SK-N-SH (cell line): ENCODE measurements around the gene GON7. TPM values are rescaled to one million over a fixed set of nuclear protein-coding genes. Genes with fewer than 3 reads are reported as not detected.

Experiments
- CTCF ChIA-PET: fragments of 300-600, 350-600 bp; formaldehyde crosslinking; extraction: SDS; loops from one replicate; lab custom pipeline; 2021; lab: Yijun Ruan, JAX
- POLR2A ChIA-PET: fragments of 350-600 bp; sonication (Branson Sonifier 250); formaldehyde crosslinking; extraction: SDS; loops from one replicate; lab custom pipeline; 2020; ENCODE audit warnings: antibody characterized with exemption, inconsistent platforms; lab: Yijun Ruan, JAX
- DNase-seq: peaks from one replicate; pipeline ENCODE4 v3.0.0; 2012
- H2AFZ ChIP-seq: fragments of 200-600 bp; sonication (generic); 2 replicates; pipeline ENCODE4 v1.8.1; 2016; ENCODE audit warnings: antibody characterized with exemption, mild to moderate bottlenecking, low read depth
- H3F3A ChIP-seq: fragments of 200-600 bp; sonication (generic); replicated peaks from 2 replicates; pipeline ENCODE3; 2016; ENCODE audit warnings: antibody characterized with exemption, mild to moderate bottlenecking; ENCODE audit not compliant: insufficient read depth
- H3K27ac ChIP-seq, 2 experiments: fragments of 200-500 bp in 1 of 2; fragments of 200-600 bp in 1 of 2; sonication (Bioruptor generic) in 1 of 2; sonication (generic), shearing (Covaris generic) in 1 of 2; 2 replicates each; pipeline versions ENCODE4 v1.5.1 to v1.6.1; 2014 to 2016; ENCODE audit warnings: low read depth in 2 of 2, inconsistent platforms in 1 of 2, low read length in 1 of 2, mild to moderate bottlenecking in 1 of 2, mixed read lengths in 1 of 2
- H3K27me3 ChIP-seq: fragments of 200-600 bp; sonication (generic), shearing (Covaris generic); 2 replicates; pipeline ENCODE4 v1.6.1; 2016; ENCODE audit warnings: mixed run types; ENCODE audit not compliant: insufficient read depth
- H3K36me3 ChIP-seq, 2 experiments: fragments of 200-500 bp in 1 of 2; fragments of 200-600 bp in 1 of 2; sonication (Bioruptor generic) in 1 of 2; sonication (generic) in 1 of 2; replicated peaks in 1 of 2; 2 replicates each; pipeline versions ENCODE3 to v1.5.1; 2014 to 2016; ENCODE audit warnings: low read length in 1 of 2, mild to moderate bottlenecking in 1 of 2; ENCODE audit not compliant: insufficient read depth in 2 of 2, control insufficient read depth in 1 of 2
- H3K4me1 ChIP-seq, 2 experiments: fragments of 200-500 bp in 1 of 2; fragments of 200-600 bp in 1 of 2; sonication (Bioruptor generic) in 1 of 2; sonication (generic), shearing (Covaris generic) in 1 of 2; 2 replicates each; pipeline versions ENCODE4 v1.5.1 to v1.6.1; 2014 to 2016; ENCODE audit warnings: low read depth in 1 of 2, low read length in 1 of 2, mixed run types in 1 of 2; ENCODE audit not compliant: insufficient read depth in 2 of 2, control insufficient read depth in 1 of 2
- H3K4me2 ChIP-seq: fragments of 200-600 bp; sonication (generic), shearing (Covaris generic); 2 replicates; pipeline ENCODE4 v1.6.1; 2017; ENCODE audit warnings: mixed run types
- H3K4me3 ChIP-seq, 2 experiments: fragments of 200-500 bp in 1 of 2; fragments of 200-600 bp in 1 of 2; sonication (Bioruptor generic) in 1 of 2; sonication (generic), shearing (Covaris generic) in 1 of 2; 2 replicates each; pipeline versions ENCODE4 v1.5.1 to v1.8.1; 2014 to 2016; ENCODE audit warnings: low read depth in 2 of 2, inconsistent platforms in 1 of 2, low read length in 1 of 2, mild to moderate bottlenecking in 1 of 2, mixed read lengths in 1 of 2, moderate library complexity in 1 of 2
- H3K79me2 ChIP-seq: fragments of 200-600 bp; sonication (generic); 2 replicates; pipeline ENCODE4 v1.8.1; 2017; ENCODE audit warnings: mild to moderate bottlenecking; ENCODE audit not compliant: insufficient read depth
- H3K9ac ChIP-seq: fragments of 200-600 bp; sonication (generic); 2 replicates; pipeline ENCODE4 v1.6.1; 2017; ENCODE audit warnings: mixed run types
- H3K9me2 ChIP-seq: fragments of 200-600 bp; sonication (generic); 2 replicates; pipeline ENCODE4 v1.6.1; 2017; ENCODE audit warnings: mixed run types
- H3K9me3 ChIP-seq: fragments of 200-600 bp; sonication (generic); 2 replicates; pipeline ENCODE4 v1.6.1; 2017; ENCODE audit warnings: mixed run types, mild to moderate bottlenecking, moderate library complexity
- H4K20me1 ChIP-seq: fragments of 200-600 bp; sonication (generic); 2 replicates; pipeline ENCODE4 v1.6.1; 2017; ENCODE audit warnings: mild to moderate bottlenecking, mixed run types; ENCODE audit not compliant: insufficient read depth
- CHD2 ChIP-seq: fragments of 150-350 bp; IDR thresholded peaks from 2 replicates; pipeline ENCODE4 v1.6.1; 2018; ENCODE audit warnings: low read length; ENCODE audit not compliant: partially characterized antibody
- ELF1 ChIP-seq: IDR thresholded peaks from 2 replicates; pipeline ENCODE4 v1.4.0; 2012
- GABPA ChIP-seq: IDR thresholded peaks from 2 replicates; pipeline ENCODE4 v1.4.0; 2012; ENCODE audit warnings: low read depth, mild to moderate bottlenecking
- MAX ChIP-seq: IDR thresholded peaks from 2 replicates; pipeline ENCODE4 v1.4.0; 2012; ENCODE audit warnings: low read depth
- MXI1 ChIP-seq: IDR thresholded peaks from 2 replicates; pipeline ENCODE4 v1.6.1; 2012; ENCODE audit warnings: mild to moderate bottlenecking, low read depth, low read length, improper control_type of control experiment
- NRF1 ChIP-seq: IDR thresholded peaks from 2 replicates; pipeline ENCODE4 v1.6.1; 2012; ENCODE audit warnings: low read depth, mild to moderate bottlenecking, low read length
- POLR2AphosphoS5 ChIP-seq: IDR thresholded peaks from 2 replicates; pipeline ENCODE4 v1.6.1; 2012; ENCODE audit warnings: low read depth, low read length
- RCOR1 ChIP-seq: fragments of 150-350 bp; IDR thresholded peaks from 2 replicates; pipeline ENCODE4 v1.6.1; 2017; ENCODE audit warnings: antibody characterized with exemption, low read length
- SIN3A ChIP-seq: IDR thresholded peaks from 2 replicates; pipeline ENCODE4 v1.6.1; 2012; ENCODE audit warnings: low read depth, mild to moderate bottlenecking, low read length, moderate library complexity, borderline replicate concordance
- TAF1 ChIP-seq: IDR thresholded peaks from 2 replicates; pipeline ENCODE4 v1.6.1; 2012; ENCODE audit warnings: low read depth, mild to moderate bottlenecking, low read length, moderate library complexity, borderline replicate concordance
- TCF12 ChIP-seq: IDR thresholded peaks from 2 replicates; pipeline ENCODE4 v1.4.0; 2012
- WGBS: methylation state at CpG from one replicate; pipeline ENCODE4 v1.1.6; 2017; ENCODE audit warnings: low lambda C conversion rate; 5-methylcytosine and 5-hydroxymethylcytosine counted together
- polyA plus RNA-seq, 3 experiments: library from polyadenylated mRNA; depleted of rRNA; stranded (reverse); fragments of >200 nt; gene quantifications; 2 replicates each; pipeline ENCODE4 v1.2.3, GENCODE V29; 2012
- TF ChIP-seq, protein P1 (sequence below): fragments of 150-350 bp; IDR thresholded peaks from 2 replicates; pipeline ENCODE4 v1.6.1; 2017; ENCODE audit warnings: antibody characterized with exemption, low read length, low read depth, borderline replicate concordance
- TF ChIP-seq, protein P2 (sequence below): IDR thresholded peaks from 2 replicates; pipeline ENCODE4 v1.4.0; 2012; ENCODE audit warnings: low read depth, borderline replicate concordance
- TF ChIP-seq, protein P3 (sequence below): IDR thresholded peaks from 2 replicates; pipeline ENCODE4 v1.4.0; 2012; ENCODE audit warnings: low read depth, borderline replicate concordance
- TF ChIP-seq, protein P4 (sequence below): IDR thresholded peaks from 2 replicates; pipeline ENCODE4; 2012

Gene GON7
- 14.8 and 16.5 TPM in 2 replicates for polyA plus RNA-seq (2012; rRNA removed)
- 25.5 and 26.5 TPM in 2 replicates for polyA plus RNA-seq (2012; cell fraction: cytosol; rRNA removed)
- 3.4 and 4.5 TPM in 2 replicates for polyA plus RNA-seq (2012; cell fraction: nucleus; rRNA removed)

DNA sequence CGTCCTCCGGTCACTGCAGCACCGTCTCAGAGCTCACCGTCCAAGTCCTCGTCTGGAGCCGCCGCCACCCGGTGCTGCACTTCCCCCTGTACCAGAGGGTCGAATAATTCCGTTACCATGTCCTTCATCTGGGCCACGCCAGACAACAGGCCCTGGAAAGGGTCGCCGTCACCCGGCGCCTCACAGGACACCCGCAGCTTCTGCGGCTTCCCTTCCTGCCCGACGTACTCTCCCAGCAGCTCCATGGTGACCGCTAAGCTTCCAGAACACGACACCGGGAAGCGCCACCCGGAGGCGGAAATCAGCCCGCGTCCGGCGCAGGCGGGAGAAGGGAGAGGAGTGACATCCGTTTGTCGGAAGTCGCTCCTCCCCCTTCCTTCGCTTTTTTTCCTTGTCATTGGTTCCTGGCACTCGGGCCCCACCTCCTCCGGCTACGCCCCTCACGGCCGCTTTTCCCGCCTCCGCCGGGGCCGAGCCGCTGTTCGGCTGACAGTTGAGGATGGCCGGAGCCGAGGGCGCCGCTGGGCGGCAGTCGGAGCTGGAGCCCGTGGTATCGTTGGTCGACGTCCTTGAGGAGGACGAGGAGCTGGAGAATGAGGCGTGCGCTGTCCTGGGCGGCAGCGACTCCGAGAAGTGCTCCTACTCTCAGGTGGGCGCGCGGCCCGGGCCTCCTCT lies at the start of gene GON7, which contains the start of gene UBR7:
GON7 (minus strand) TSS at position 273 of the 675 bp plus-strand sequence; CDS start at position 245, 28 bp downstream.
UBR7 (plus strand) TSS at position 464 of the 675 bp plus-strand sequence; CDS start at position 500, 36 bp downstream.
- Histone ChIP-seq H3K4me2 (peak within 1 kb of the TSS; percentile 84), H3K9ac (peak within 1 kb of the TSS; percentile 77), H3K9me3 (no peaks in the 10 kb centered on the region), H3F3A (peaks cover 30% of the 10 kb centered on the region), H3K9me2 (no peaks in the 10 kb centered on the region), H3K27me3 (no peaks in the 10 kb centered on the region), H3K4me3 (peak within 1 kb of the TSS; percentile 75 to 97), H3K36me3 (peaks cover 10 to 23% of the 10 kb centered on the region in 2 experiments), H4K20me1 (no peaks in the 10 kb centered on the region), H3K4me1 (peaks cover 6% of the 10 kb centered on the region in 2 experiments; a peak in 3 of 4 replicates), H2AFZ (peak within 1 kb of the TSS; percentile 94)
- ChIA-PET POLR2A (interaction anchor here (0.6 to 3.6 kb wide), 4 partner anchors 13 to 458 kb away, joined by 3 to 19 read pairs (median 3); partner anchors contain the start of genes LGMN, LYSET and MOAP1), CTCF (interaction anchor here (0.7 to 4.1 kb wide), 31 partner anchors 10 to 733 kb away, joined by 3 to 25 read pairs (median 4); partner anchors contain the start of genes ITPK1, LYSET and MOAP1)
- 1% methylated on average over 33 of the region's 65 CpGs for WGBS
- TF ChIP-seq MAX, result peak; percentile 90
- TF ChIP-seq, protein P1, sequence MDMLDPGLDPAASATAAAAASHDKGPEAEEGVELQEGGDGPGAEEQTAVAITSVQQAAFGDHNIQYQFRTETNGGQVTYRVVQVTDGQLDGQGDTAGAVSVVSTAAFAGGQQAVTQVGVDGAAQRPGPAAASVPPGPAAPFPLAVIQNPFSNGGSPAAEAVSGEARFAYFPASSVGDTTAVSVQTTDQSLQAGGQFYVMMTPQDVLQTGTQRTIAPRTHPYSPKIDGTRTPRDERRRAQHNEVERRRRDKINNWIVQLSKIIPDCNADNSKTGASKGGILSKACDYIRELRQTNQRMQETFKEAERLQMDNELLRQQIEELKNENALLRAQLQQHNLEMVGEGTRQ, result no peak
- TF ChIP-seq POLR2AphosphoS5, result peak; percentile 88
- TF ChIP-seq, protein P2, sequence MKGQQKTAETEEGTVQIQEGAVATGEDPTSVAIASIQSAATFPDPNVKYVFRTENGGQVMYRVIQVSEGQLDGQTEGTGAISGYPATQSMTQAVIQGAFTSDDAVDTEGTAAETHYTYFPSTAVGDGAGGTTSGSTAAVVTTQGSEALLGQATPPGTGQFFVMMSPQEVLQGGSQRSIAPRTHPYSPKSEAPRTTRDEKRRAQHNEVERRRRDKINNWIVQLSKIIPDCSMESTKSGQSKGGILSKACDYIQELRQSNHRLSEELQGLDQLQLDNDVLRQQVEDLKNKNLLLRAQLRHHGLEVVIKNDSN, result no peak
- TF ChIP-seq CHD2, result peak; percentile 87
- peak; percentile 78 for TF ChIP-seq ELF1
- peak; percentile 95 for TF ChIP-seq GABPA
- peak; percentile 73 for TF ChIP-seq TAF1
- TF ChIP-seq NRF1, result peak; percentile 65
- TF ChIP-seq, protein P3, sequence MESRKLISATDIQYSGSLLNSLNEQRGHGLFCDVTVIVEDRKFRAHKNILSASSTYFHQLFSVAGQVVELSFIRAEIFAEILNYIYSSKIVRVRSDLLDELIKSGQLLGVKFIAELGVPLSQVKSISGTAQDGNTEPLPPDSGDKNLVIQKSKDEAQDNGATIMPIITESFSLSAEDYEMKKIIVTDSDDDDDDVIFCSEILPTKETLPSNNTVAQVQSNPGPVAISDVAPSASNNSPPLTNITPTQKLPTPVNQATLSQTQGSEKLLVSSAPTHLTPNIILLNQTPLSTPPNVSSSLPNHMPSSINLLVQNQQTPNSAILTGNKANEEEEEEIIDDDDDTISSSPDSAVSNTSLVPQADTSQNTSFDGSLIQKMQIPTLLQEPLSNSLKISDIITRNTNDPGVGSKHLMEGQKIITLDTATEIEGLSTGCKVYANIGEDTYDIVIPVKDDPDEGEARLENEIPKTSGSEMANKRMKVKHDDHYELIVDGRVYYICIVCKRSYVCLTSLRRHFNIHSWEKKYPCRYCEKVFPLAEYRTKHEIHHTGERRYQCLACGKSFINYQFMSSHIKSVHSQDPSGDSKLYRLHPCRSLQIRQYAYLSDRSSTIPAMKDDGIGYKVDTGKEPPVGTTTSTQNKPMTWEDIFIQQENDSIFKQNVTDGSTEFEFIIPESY, result no peak
- TF ChIP-seq, protein P4, sequence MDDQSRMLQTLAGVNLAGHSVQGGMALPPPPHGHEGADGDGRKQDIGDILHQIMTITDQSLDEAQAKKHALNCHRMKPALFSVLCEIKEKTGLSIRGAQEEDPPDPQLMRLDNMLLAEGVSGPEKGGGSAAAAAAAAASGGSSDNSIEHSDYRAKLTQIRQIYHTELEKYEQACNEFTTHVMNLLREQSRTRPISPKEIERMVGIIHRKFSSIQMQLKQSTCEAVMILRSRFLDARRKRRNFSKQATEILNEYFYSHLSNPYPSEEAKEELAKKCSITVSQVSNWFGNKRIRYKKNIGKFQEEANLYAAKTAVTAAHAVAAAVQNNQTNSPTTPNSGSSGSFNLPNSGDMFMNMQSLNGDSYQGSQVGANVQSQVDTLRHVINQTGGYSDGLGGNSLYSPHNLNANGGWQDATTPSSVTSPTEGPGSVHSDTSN, result peak; percentile 75
- TF ChIP-seq RCOR1, result 0 out of 2 replicates have a peak, but pooled peaks have one; percentile 11
- peak; percentile 89 for TF ChIP-seq MXI1
- TF ChIP-seq SIN3A, result peak; percentile 91
- TF ChIP-seq TCF12, result 0 out of 2 replicates have a peak, but pooled peaks have one; percentile 8
- TF ChIP-seq, all 33 proteins: peak for 12
- H3K79me2 ChIP-seq, result peaks cover 74% of the 10 kb centered on the region
- DNase-seq, result peak; percentile 96
- H3K27ac ChIP-seq, result peak within 1 kb of the TSS; percentile 82 to 83
